ENCODE data around the gene DEXI. TPM values are rescaled to one million over a fixed set of nuclear protein-coding genes. Genes with fewer than 3 reads are reported as not detected.
"Not testable (repeated sequence)": the region's sequence is repeated elsewhere in the genome, so short reads cannot be mapped to it uniquely, and the experiment has no call there.

Gene DEXI
- total and polyA plus RNA-seq, 10 donors: 14.9 to 81.5 (median 33.5) TPM

DNA sequence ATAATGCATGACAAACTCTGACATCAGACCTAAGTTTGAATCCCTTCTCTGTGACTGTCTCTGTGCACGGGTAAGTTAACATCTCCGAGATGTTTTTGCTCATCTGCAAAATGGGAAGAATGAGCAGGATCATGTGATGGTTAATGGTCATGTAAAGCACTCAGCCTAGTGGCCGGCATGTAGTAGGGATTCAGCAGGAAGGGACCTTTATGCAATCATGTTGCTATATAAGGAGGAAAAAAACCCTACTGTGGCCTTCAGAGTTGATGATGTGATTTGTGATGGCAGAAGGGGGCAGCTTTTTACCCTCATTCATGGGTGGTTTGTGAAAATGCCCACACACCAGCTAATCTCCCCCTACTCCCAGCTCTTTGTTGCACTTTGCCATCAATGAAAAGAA lies 26.2 kb upstream of the DEXI start:
- no peak overlapping the region for H3K4me3 ChIP-seq
- WGBS, 5 donors: 74 to 90% (median 79%) methylated on average over 3 of the region's 3 CpGs
- peaks cover 4 to 72% (median 29%) of the 10 kb centered on the region in 6 donors for H3K4me1 ChIP-seq
- DNase-seq: no peak
- peaks cover 0 to 86% (median 34%) of the 10 kb centered on the region in 6 donors for H3K36me3 ChIP-seq
- H3K9me3 ChIP-seq: no peaks in the 10 kb centered on the region
- no peak overlapping the region for H3K27ac ChIP-seq
- intact Hi-C loops (cut with DNase I; ENCODE audit: low total_unique reads): loop anchor here (5.0 to 10.0 kb wide), 3 partner anchors 389 to 746 kb away; no protein-coding TSS in a partner anchor
- no peaks in the 10 kb centered on the region for H3K27me3 ChIP-seq (replicated peaks in 1 of 7)
- TF ChIP-seq POLR2AphosphoS5 (IDR thresholded peaks at IDR 0.05) (no peak), POLR2A (IDR thresholded peaks at IDR 0.05) (no peak)
- TF ChIP-seq, protein P1, sequence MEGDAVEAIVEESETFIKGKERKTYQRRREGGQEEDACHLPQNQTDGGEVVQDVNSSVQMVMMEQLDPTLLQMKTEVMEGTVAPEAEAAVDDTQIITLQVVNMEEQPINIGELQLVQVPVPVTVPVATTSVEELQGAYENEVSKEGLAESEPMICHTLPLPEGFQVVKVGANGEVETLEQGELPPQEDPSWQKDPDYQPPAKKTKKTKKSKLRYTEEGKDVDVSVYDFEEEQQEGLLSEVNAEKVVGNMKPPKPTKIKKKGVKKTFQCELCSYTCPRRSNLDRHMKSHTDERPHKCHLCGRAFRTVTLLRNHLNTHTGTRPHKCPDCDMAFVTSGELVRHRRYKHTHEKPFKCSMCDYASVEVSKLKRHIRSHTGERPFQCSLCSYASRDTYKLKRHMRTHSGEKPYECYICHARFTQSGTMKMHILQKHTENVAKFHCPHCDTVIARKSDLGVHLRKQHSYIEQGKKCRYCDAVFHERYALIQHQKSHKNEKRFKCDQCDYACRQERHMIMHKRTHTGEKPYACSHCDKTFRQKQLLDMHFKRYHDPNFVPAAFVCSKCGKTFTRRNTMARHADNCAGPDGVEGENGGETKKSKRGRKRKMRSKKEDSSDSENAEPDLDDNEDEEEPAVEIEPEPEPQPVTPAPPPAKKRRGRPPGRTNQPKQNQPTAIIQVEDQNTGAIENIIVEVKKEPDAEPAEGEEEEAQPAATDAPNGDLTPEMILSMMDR (IDR thresholded peaks at IDR 0.05 in 8 of 11, conservative IDR thresholded peaks at IDR 0.05 in 3 of 11): no peak

DNA sequence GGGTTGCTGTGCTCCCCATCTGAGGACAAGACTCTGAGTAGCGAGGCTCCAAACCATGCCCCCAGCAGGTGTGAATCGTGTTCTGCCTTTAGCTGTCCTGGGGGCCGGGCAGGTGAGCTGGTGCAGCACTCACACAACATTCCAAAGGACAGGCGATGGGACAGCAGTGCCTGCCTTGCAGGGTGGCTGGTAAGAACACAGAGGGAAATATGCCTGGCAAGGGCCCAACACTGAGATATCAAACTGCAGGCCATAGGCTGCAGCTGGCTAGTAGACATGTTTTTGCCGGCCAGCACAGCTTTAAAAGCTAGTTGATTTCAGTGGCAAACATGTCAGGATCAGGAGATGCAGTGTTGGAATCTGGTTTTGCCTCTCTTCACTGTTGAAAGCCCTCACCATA lies 25.7 kb upstream of the DEXI start:
- no peak for DNase-seq

DNA sequence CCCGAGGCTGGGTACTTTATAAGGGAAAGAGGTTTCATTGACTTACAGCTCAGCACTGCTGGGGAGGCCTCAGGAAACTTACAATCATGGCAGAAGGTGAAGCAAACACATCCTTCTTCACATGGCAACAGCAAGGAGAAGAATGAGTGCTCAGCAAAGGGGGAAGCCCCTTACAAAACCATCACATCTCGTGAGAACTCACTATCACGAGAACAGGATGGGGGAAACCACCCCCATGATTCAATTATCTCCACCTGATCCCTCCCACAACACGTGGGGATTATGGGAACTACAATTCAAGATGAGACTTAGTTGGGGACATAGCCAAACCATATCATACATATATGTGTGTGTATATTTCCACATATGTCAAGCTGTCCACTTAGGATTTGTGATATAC lies 24.3 kb upstream of the DEXI start:
- H3K4me3 ChIP-seq; H3K27me3 ChIP-seq (replicated peaks in 1 of 7); DNase-seq; H3K27ac ChIP-seq; H3K9me3 ChIP-seq: not testable (repeated sequence)
- intact Hi-C loops (cut with DNase I; ENCODE audit: low total_unique reads): loop anchor here (5.0 to 10.0 kb wide), 3 partner anchors 391 to 748 kb away; no protein-coding TSS in a partner anchor
- Histone ChIP-seq H3K36me3 (peaks cover 0 to 86% (median 36%) of the 10 kb centered on the region in 6 donors), H3K4me1 (peaks cover 4 to 59% (median 28%) of the 10 kb centered on the region in 6 donors)
- WGBS, 5 donors: 29 to 49% (median 37%) methylated on average over 4 of the region's 4 CpGs

More for the DNA sequence above, 25.7 kb upstream of the DEXI start:
- Histone ChIP-seq H3K4me1 (peaks cover 4 to 72% (median 29%) of the 10 kb centered on the region in 6 donors), H3K27me3 (replicated peaks in 1 of 7) (no peaks in the 10 kb centered on the region), H3K4me3 (no peak overlapping the region), H3K9me3 (no peaks in the 10 kb centered on the region), H3K27ac (no peak overlapping the region), H3K36me3 (peaks cover 0 to 86% (median 35%) of the 10 kb centered on the region in 6 donors)
- intact Hi-C loops (cut with DNase I; ENCODE audit: low total_unique reads): loop anchor here (5.0 to 10.0 kb wide), 3 partner anchors 389 to 747 kb away; no protein-coding TSS in a partner anchor
- 76 to 97% (median 83%) methylated on average over 2 to 5 of the region's 5 CpGs for WGBS, 5 donors
- TF ChIP-seq POLR2A (IDR thresholded peaks at IDR 0.05) (no peak), POLR2AphosphoS5 (IDR thresholded peaks at IDR 0.05) (no peak)
- TF ChIP-seq, protein P1 (IDR thresholded peaks at IDR 0.05 in 8 of 11, conservative IDR thresholded peaks at IDR 0.05 in 3 of 11): no peak

DNA sequence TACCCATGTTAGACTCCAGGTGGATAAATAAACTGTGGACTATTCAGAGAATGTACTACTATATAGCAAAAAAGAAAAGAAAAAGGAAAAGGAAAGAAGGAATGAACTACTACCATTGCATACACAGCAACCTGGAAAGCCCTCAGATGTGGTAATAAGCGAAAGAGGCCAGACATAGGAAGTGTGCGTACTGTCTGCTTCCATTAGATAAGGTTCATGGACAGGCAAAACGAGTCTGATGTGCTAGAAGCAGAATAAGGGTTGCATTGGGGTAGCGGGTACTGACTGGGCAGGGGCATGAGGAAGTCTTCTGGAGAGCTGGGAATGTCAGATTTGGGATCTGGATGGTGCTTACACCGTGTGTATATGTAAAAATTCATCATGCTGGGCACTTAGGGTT lies 23.9 kb upstream of the DEXI start:
- no peak overlapping the region for H3K4me3 ChIP-seq
- no peak for DNase-seq
- no peaks in the 10 kb centered on the region for H3K27me3 ChIP-seq (replicated peaks in 1 of 7)
- peaks cover 4 to 55% (median 27%) of the 10 kb centered on the region in 6 donors for H3K4me1 ChIP-seq
- peaks cover 0 to 86% (median 35%) of the 10 kb centered on the region in 6 donors for H3K36me3 ChIP-seq
- no peaks in the 10 kb centered on the region for H3K9me3 ChIP-seq
- intact Hi-C loops (cut with DNase I; ENCODE audit: low total_unique reads): loop anchor here (5.0 to 10.0 kb wide), 3 partner anchors 391 to 749 kb away; no protein-coding TSS in a partner anchor
- 39 to 61% (median 53%) methylated on average over 5 of the region's 5 CpGs for WGBS, 5 donors
- TF ChIP-seq POLR2AphosphoS5 (IDR thresholded peaks at IDR 0.05) (peak in 1 of 3 donors; percentile 36), POLR2A (IDR thresholded peaks at IDR 0.05) (no peak)
- no peak overlapping the region for H3K27ac ChIP-seq

DNA sequence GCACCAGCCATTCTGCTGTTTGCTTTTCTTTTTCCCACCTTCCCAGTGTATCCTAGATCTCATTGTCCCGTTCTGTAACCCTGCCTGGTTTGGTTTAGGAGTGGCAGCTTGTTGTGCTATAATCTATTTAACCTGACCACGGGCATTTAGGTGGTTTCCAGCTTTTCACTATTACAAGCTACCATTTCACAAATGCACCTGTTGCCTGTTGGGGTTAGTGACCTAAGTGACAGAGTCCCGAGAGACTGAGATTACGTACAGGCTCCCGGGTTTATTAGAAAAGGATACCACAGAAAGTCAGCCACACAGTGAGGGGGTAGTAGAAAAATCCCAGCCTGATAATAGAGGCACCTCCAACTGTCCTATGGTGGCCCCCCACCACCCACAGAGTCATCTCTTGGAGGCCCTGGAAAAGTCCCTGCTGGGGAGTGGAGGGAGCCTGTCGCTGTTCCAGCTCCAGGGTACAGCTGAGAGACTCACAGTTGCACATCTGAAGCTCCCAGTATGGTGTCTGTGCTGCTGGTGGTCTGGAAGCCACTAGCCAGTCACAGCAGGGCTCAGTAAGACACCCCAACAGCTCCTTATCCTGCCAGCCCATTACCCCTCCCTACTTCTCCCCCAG lies 23.3 kb upstream of the DEXI start:
- no peak overlapping the region for H3K4me3 ChIP-seq
- WGBS, 5 donors: 55 to 73% (median 70%) methylated on average over 6 of the region's 6 CpGs
- peaks cover 0 to 86% (median 29%) of the 10 kb centered on the region in 6 donors for H3K36me3 ChIP-seq
- no peak for DNase-seq
- H3K27ac ChIP-seq: no peak overlapping the region
- peaks cover 4 to 54% (median 27%) of the 10 kb centered on the region in 6 donors for H3K4me1 ChIP-seq
- H3K9me3 ChIP-seq: no peaks in the 10 kb centered on the region
- TF ChIP-seq, protein P1 (IDR thresholded peaks at IDR 0.05 in 8 of 11, conservative IDR thresholded peaks at IDR 0.05 in 3 of 11): no peak
- TF ChIP-seq POLR2AphosphoS5 (IDR thresholded peaks at IDR 0.05) (no peak), POLR2A (IDR thresholded peaks at IDR 0.05) (no peak)
- intact Hi-C loops (cut with DNase I; ENCODE audit: low total_unique reads): loop anchor here (5.0 to 10.0 kb wide), 3 partner anchors 392 to 749 kb away; no protein-coding TSS in a partner anchor
- no peaks in the 10 kb centered on the region for H3K27me3 ChIP-seq (replicated peaks in 1 of 7)

Measured in spleen (tissue), 11 donors.